ENCODE data around the gene CDX2.

The CDX2 gene

DNA sequence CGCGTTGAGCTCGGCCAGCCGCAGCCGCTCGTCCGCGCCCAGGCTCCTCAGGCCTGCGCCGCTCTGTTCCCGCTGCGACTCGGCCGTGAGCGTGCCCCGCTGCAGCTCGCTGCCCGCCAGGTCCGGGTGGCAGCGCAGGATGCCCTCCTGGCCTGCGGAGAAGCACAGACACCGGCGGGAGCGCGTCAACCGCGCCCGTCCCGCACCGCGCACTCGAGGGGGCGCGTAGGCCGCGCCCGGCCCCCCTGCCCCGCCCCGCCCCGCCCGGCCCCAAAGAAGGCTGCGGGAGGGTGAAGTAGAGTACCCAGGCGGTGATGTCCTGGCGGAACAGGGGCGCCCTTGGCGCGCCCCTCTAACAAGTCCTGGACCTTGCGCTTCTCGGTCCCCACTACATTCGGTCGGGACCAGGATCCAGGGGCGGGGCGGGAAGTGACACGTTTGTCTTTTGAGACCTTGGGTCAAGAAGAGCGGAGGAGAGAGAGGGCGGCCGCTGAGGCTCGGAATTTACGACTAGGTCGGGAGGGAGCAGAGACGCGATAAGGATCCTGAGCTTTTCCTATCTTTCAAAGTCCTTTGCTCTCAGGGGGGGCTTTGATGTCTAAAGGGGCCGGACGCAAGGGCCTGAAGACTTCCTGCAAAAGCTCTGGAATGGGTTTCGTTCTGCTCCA lies 9.3 kb upstream of the CDX2 start:
- no peak for DNase-seq

DNA sequence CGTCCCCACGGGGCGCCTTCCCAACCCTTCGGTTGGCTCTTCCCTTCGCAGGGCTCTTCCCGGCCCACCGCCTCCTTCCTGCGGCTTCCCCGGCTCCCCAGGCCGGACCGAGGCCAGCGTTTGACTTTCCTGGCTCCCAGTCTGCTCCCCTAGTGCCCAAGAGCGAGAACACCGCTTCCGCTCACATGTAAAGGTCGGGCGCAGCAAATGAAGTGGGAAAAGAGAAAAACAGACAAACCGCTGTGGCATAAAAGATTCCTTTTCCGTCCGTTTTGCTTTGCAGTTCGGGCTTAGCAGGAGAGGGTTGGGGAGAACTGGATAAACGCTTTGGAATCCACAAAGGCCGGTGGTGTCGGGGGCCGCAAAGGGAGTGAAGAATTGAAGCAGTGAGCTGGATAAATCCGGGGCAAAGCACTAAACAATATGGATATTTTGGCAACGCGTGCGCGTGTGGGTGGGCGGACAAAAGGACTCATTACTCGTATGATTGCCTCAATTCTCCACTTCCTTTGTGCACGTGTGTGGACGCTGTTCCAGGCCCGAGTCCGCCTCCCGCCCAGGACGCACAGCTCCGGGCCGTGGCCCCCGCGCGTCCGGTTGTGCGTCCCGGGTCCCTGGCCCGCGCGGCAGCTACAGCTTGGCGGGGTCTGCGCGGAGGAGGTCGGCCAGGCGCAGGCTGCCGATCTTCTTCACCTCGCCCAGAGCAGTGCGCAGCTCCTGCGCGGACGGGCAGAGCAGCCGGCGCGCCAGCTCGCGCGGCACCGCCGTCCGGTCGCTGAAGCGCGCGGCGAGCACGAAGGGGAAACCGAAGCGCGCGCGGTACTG lies 8.6 kb upstream of the CDX2 start:
- DNase-seq, result no peak

- DNase-seq, result no peak
These were observed 7.4 kb upstream of the CDX2 start for GRCh38 chr13:27976362-27977091.

DNA sequence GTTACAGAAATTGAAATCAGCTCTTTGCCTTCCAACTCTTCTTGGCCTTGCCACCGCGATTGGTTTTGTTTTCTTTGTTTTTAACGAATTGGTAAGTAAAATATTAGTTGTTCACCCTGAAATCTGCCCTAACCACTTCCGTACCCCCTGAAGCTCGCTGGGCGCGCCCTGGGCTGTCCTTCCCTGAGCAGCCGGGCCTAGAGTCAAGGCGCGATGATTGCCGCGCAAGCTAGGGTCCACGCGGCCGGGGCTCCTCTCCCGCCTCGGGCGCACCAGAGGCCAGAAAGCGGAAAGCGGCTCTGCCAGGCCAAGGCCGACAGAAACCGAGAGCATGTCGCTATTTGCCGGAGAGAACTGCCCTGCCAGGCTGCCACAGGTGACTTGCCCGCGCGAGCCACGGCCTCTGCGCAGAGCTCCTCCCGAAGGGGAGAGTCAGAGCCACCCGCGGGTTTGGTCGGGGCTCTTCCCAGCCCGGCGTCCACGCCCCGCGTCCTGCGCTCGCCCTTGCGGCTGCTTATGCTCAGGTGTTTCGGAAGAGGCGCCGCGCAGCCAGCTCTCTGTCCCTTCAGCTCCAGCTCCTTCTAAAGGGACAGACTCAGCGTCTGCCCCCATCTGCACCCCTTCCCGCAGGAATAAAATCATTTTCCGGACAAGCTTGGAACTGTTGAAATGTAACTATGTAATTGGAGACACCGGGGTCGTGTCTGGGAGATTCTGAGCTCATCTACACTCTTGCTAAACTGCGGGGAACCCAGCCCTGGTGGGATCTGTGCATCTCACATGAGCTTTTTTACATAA lies 6.6 kb upstream of the CDX2 start:
- DNase-seq, result no peak

- no peak for DNase-seq
These were observed 5.0 kb upstream of the CDX2 start for GRCh38 chr13:27973961-27974662.

DNA sequence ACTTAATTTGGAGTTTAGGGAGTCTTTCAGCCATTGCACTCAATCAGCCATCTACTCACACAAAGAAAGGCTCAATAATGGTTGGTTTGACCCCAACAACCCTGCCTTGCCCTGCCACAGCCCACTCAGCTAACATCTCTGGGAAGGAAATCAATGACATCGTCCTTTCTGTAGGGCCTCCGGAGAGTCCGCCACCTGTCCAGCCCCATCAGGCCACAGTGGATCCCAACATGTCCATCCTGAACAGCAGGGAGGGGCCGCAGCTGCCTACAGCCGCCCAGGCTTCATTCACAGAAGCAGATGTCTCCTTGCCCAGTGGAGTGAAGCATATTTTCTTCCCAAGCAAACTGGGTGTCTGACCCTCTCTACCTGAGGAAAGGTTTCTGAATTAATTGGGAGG lies 4.2 kb upstream of the CDX2 start:
- no peak for DNase-seq

- DNase-seq, result no peak
These were observed 3.3 kb upstream of the CDX2 start for GRCh38 chr13:27972478-27972820.

DNA sequence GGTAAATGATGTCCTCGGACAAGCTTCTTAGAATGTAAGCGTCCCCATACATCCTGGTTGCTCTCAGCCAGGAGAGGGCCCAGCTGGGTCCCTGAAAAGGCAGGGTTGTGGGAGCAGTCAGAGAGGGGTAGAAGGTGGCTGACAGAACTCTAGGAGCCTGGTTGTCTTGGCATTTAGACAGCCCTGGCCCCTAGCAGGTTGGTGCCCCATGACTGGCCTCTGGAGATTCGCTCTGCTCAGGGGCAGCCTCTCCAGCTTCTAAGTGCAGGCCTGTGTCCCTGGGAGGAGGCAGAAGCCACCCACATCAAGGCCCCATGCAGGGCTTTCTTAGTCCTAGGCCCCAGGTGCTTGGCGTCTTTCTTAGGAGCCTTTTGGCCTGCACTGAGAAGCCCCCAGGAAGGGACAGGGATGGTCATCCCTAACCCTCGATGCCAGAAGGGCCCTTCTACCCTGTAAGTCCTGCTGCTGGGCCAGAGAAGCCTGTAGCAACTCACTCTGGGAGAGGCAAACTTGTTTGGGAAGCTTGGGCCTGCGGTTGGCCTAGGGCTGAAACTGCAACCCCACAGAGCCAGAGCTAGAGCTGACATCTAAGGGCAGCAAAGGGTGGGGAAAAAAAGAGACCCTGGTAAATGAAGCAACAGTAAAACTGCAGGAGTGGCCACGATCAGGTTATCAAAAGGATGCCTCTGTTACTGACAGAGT lies 2.8 kb upstream of the CDX2 start:
- DNase-seq, result no peak

GRCh38 chr13:27971236-27971645 lies 2.1 kb upstream of the CDX2 start:
- DNase-seq, result no peak

DNA sequence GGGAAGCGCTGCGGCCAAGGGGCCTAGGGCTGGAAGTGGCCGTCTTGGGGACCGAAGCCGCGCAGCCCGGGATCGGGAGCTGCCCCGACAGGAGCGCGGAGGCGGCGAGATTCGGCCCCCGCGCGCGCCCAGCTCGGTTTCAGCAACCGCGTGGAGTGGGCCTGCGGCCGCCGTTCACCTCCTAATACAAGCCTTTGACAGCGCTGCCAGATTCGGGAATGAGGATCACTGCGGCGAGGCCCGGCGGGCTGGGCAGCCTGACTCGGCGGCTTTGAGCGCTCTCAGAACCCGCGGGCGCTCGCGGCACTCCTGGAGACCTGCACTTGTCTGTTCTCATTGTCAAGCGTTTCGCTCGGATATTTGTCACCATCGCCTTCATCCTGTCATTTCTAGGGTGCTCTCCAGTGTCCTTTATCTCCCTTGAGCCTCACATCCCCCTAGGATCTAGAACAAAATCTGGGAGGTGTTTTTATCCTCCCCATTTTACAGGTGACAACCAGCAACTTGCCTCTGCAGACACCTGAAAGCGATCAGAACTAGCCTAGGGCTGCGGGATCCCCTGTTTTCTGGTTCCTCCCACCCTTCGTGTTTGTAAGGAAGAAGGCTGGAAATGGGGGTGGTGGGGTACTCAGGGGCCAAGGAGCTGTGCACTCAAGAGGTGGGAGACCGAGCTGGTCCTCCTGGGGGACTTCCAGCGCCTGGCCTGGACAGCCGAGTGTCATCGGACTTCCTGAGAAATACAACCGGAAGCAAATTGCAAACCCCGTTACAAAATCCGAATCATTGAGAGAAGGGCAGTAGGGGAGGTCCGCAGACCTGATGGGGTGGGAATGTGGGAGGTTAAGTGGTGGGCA lies 1.5 kb upstream of the CDX2 start:
- DNase-seq, result no peak

- DNase-seq, result no peak
These were observed 733 bp upstream of the CDX2 start for GRCh38 chr13:27969866-27970229.

DNA sequence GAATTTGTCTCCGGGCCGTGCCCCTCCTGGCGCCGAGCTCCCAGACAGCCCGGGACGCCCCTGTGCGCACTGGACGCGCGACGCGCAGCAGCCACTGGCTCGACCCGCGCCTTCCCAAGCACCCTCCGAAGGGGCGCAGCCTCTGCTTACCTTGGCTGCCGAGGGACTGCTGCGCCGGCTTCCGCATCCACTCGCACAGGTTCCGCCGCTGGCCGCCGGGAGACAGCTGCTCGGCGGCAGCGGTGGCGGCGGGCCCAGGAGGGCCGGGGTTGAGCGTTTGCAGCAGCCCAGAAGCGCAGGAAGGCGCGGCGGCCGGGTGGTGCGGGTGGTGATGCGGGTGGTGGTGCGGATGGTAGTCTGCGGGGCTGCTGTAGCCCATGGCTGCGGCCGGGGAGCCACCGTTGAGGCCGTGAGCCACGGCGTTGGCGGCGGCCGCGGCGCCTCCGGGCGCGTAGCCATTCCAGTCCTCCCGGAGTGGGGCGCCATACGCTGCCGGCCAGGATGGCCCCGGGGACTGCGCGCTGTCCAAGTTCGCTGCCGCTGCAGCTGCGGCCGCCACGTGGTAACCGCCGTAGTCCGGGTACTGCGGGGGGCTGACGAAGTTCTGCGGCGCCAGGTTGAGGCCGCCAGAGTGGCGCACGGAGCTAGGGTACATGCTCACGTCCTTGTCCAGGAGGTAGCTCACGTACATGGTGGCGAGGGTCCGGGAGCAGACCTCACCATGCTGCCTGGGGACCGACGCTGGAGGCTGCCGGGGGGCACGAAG lies 616 bp downstream of the CDX2 start:
- DNase-seq, result no peak

- no peak for DNase-seq
These were observed 1.3 kb downstream of the CDX2 start for GRCh38 chr13:27967736-27968315.

DNA sequence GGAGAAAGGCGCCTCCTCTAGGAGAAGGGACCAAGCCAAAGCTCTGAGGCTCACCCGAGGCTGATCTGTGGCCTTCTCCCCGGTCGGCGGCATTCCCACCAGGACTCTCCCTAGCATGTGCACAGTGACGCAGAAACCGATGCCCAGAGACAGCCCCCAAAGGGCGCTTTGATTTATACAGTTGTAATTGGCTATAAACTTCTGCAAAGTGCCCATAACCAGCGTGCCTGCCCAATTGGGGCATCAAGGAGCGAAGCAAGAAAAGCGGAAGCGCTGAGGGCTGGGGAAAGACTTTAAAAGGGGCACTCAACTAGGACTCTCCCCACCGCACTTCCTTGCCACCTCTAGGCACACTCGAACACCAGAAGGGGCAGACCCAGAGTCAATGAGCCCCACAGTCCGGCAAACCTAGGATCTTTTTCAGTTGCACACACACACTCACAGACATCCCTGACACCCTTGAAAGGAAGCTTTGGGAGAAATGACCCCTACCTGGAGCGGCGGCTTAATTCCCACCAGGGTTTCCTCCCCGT lies 1.8 kb downstream of the CDX2 start:
- DNase-seq, result no peak

GRCh38 chr13:27966641-27967202 lies 2.4 kb downstream of the CDX2 start:
- DNase-seq, result no peak

GRCh38 chr13:27965740-27966640 lies 3.1 kb downstream of the CDX2 start:
- DNase-seq, result no peak

DNA sequence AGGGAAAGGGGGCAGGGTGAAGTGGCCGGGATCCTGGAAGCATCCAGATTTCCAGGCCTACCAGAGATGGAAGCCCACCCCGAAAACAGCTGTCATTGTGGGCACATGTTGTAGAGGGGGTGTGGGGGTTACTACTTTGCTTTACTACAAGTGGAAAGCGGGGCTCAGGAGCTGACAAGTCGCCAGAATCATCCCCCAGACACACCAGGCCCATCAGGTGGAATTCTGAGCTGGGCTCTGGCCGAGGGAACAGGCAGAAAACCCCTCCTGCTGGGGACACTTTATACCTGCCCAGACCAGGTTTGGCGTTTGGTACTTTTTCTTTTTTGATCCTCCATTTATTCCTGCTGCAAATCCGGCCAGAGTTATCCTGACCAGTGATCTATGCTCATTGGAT lies 3.8 kb downstream of the CDX2 start:
- no peak for DNase-seq

- DNase-seq, result no peak
These were observed 4.3 kb downstream of the CDX2 start for GRCh38 chr13:27964741-27965323.

Data from activated CD4-positive, alpha-beta T cell treated with anti-CD3 and anti-CD28 coated beads, Interleukin-2, amount 50 U/mL, for 48 hours (primary cell).